ENCODE measurements around the gene ZNF189. TPM values are rescaled to one million over a fixed set of nuclear protein-coding genes. Genes with fewer than 3 reads are reported as not detected.

ZNF189 gene
- total RNA-seq, 1 donor from 2014 or later = 10.6 TPM

GRCh38 chr9:101415578-101415977 lies 16.9 kb downstream of the ZNF189 start:
- intact Hi-C loops (cut with micrococcal nuclease) = no loop called here
- no peaks in the 10 kb centered on the region for H3K27me3 Mint-ChIP-seq (ENCODE audit: low read depth)
- no peak overlapping the region for H3K4me3 Mint-ChIP-seq (ENCODE audit: low read depth)
- no peak overlapping the region for H3K27ac Mint-ChIP-seq
- no peaks in the 10 kb centered on the region for H3K4me1 Mint-ChIP-seq (ENCODE audit: low read depth)
- H3K36me3 Mint-ChIP-seq (ENCODE audit: low read depth) = peaks cover 17% of the 10 kb centered on the region
- no peak for DNase-seq (ENCODE audit: low spot score)
- H3K9me3 Mint-ChIP-seq = peaks cover 63% of the 10 kb centered on the region

GRCh38 chr9:101417389-101417788 lies 18.7 kb downstream of the ZNF189 start:
- H3K9me3 Mint-ChIP-seq = peaks cover 54% of the 10 kb centered on the region
- no peak overlapping the region for H3K27ac Mint-ChIP-seq
- peaks cover 15% of the 10 kb centered on the region for H3K36me3 Mint-ChIP-seq (ENCODE audit: low read depth)
- intact Hi-C loops (cut with micrococcal nuclease) = no loop called here
- no peak overlapping the region for H3K4me3 Mint-ChIP-seq (ENCODE audit: low read depth)
- no peak for DNase-seq (ENCODE audit: low spot score)
- H3K27me3 Mint-ChIP-seq (ENCODE audit: low read depth) = no peaks in the 10 kb centered on the region
- no peaks in the 10 kb centered on the region for H3K4me1 Mint-ChIP-seq (ENCODE audit: low read depth)

- no peak overlapping the region for H3K27ac Mint-ChIP-seq
- no peaks in the 10 kb centered on the region for H3K27me3 Mint-ChIP-seq (ENCODE audit: low read depth)
- H3K4me3 Mint-ChIP-seq (ENCODE audit: low read depth) = no peak overlapping the region
- no peaks in the 10 kb centered on the region for H3K4me1 Mint-ChIP-seq (ENCODE audit: low read depth)
- H3K36me3 Mint-ChIP-seq (ENCODE audit: low read depth) = peaks cover 9% of the 10 kb centered on the region
- intact Hi-C loops (cut with micrococcal nuclease) = no loop called here
- peaks cover 48% of the 10 kb centered on the region for H3K9me3 Mint-ChIP-seq
- no peak for DNase-seq (ENCODE audit: low spot score)
Measured at GRCh38 chr9:101417977-101418376, 19.3 kb downstream of the ZNF189 start.

GRCh38 chr9:101418518-101419430 lies 20.1 kb downstream of the ZNF189 start:
- Mint-ChIP-seq H3K9me3 (peaks cover 44% of the 10 kb centered on the region), H3K36me3 (ENCODE audit: low read depth) (peaks cover 3% of the 10 kb centered on the region), H3K27ac (no peak overlapping the region), H3K4me1 (ENCODE audit: low read depth) (no peaks in the 10 kb centered on the region), H3K27me3 (ENCODE audit: low read depth) (no peaks in the 10 kb centered on the region), H3K4me3 (ENCODE audit: low read depth) (no peak overlapping the region)
- intact Hi-C loops (cut with micrococcal nuclease) = no loop called here
- DNase-seq (ENCODE audit: low spot score) = no peak

GRCh38 chr9:101419863-101420262 lies 21.2 kb downstream of the ZNF189 start:
- Mint-ChIP-seq H3K4me1 (ENCODE audit: low read depth) (no peaks in the 10 kb centered on the region), H3K36me3 (ENCODE audit: low read depth) (no peaks in the 10 kb centered on the region), H3K9me3 (peaks cover 40% of the 10 kb centered on the region), H3K27ac (no peak overlapping the region), H3K4me3 (ENCODE audit: low read depth) (no peak overlapping the region), H3K27me3 (ENCODE audit: low read depth) (peaks cover 2% of the 10 kb centered on the region)
- intact Hi-C loops (cut with micrococcal nuclease) = no loop called here
- DNase-seq (ENCODE audit: low spot score) = no peak

GRCh38 chr9:101421653-101422065 lies 23.0 kb downstream of the ZNF189 start:
- H3K4me3 Mint-ChIP-seq (ENCODE audit: low read depth) = no peak overlapping the region
- no peaks in the 10 kb centered on the region for H3K4me1 Mint-ChIP-seq (ENCODE audit: low read depth)
- peaks cover 2% of the 10 kb centered on the region for H3K27me3 Mint-ChIP-seq (ENCODE audit: low read depth)
- intact Hi-C loops (cut with micrococcal nuclease) = no loop called here
- H3K27ac Mint-ChIP-seq = no peak overlapping the region
- no peaks in the 10 kb centered on the region for H3K36me3 Mint-ChIP-seq (ENCODE audit: low read depth)
- no peak for DNase-seq (ENCODE audit: low spot score)
- peaks cover 32% of the 10 kb centered on the region for H3K9me3 Mint-ChIP-seq

- Mint-ChIP-seq H3K36me3 (ENCODE audit: low read depth) (no peaks in the 10 kb centered on the region), H3K4me3 (ENCODE audit: low read depth) (no peak overlapping the region), H3K27me3 (ENCODE audit: low read depth) (peaks cover 2% of the 10 kb centered on the region), H3K27ac (no peak overlapping the region), H3K9me3 (peaks cover 8% of the 10 kb centered on the region), H3K4me1 (ENCODE audit: low read depth) (no peaks in the 10 kb centered on the region)
- intact Hi-C loops (cut with micrococcal nuclease) = no loop called here
- DNase-seq (ENCODE audit: low spot score) = no peak
Measured at GRCh38 chr9:101427358-101427757, 28.7 kb downstream of the ZNF189 start.

GRCh38 chr9:101427957-101428655 lies 29.5 kb downstream of the ZNF189 start:
- Mint-ChIP-seq H3K36me3 (ENCODE audit: low read depth) (no peaks in the 10 kb centered on the region), H3K4me3 (ENCODE audit: low read depth) (no peak overlapping the region), H3K27ac (no peak overlapping the region), H3K4me1 (ENCODE audit: low read depth) (no peaks in the 10 kb centered on the region), H3K9me3 (peaks cover 8% of the 10 kb centered on the region), H3K27me3 (ENCODE audit: low read depth) (peaks cover 2% of the 10 kb centered on the region)
- DNase-seq (ENCODE audit: low spot score) = no peak
- intact Hi-C loops (cut with micrococcal nuclease) = no loop called here

- Mint-ChIP-seq H3K4me1 (ENCODE audit: low read depth) (no peaks in the 10 kb centered on the region), H3K27ac (no peak overlapping the region), H3K36me3 (ENCODE audit: low read depth) (no peaks in the 10 kb centered on the region), H3K9me3 (peaks cover 4% of the 10 kb centered on the region), H3K27me3 (ENCODE audit: low read depth) (peaks cover 2% of the 10 kb centered on the region), H3K4me3 (ENCODE audit: low read depth) (no peak overlapping the region)
- intact Hi-C loops (cut with micrococcal nuclease) = no loop called here
- no peak for DNase-seq (ENCODE audit: low spot score)
Measured at GRCh38 chr9:101428909-101429308, 30.3 kb downstream of the ZNF189 start.

GRCh38 chr9:101429736-101430135 lies 31.1 kb downstream of the ZNF189 start:
- no peaks in the 10 kb centered on the region for H3K4me1 Mint-ChIP-seq (ENCODE audit: low read depth)
- no peaks in the 10 kb centered on the region for H3K9me3 Mint-ChIP-seq
- no peak for DNase-seq (ENCODE audit: low spot score)
- intact Hi-C loops (cut with micrococcal nuclease) = no loop called here
- no peak overlapping the region for H3K4me3 Mint-ChIP-seq (ENCODE audit: low read depth)
- no peaks in the 10 kb centered on the region for H3K36me3 Mint-ChIP-seq (ENCODE audit: low read depth)
- no peak overlapping the region for H3K27ac Mint-ChIP-seq
- no peaks in the 10 kb centered on the region for H3K27me3 Mint-ChIP-seq (ENCODE audit: low read depth)

- H3K27me3 Mint-ChIP-seq (ENCODE audit: low read depth) = peaks cover 7% of the 10 kb centered on the region
- H3K4me3 Mint-ChIP-seq (ENCODE audit: low read depth) = no peak overlapping the region
- H3K27ac Mint-ChIP-seq = no peak overlapping the region
- H3K36me3 Mint-ChIP-seq (ENCODE audit: low read depth) = no peaks in the 10 kb centered on the region
- H3K4me1 Mint-ChIP-seq (ENCODE audit: low read depth) = no peaks in the 10 kb centered on the region
- no peak for DNase-seq (ENCODE audit: low spot score)
- no peaks in the 10 kb centered on the region for H3K9me3 Mint-ChIP-seq
- intact Hi-C loops (cut with micrococcal nuclease) = no loop called here
Measured at GRCh38 chr9:101432171-101432570, 33.5 kb downstream of the ZNF189 start.

- Mint-ChIP-seq H3K4me1 (ENCODE audit: low read depth) (no peaks in the 10 kb centered on the region), H3K36me3 (ENCODE audit: low read depth) (no peaks in the 10 kb centered on the region), H3K27me3 (ENCODE audit: low read depth) (peaks cover 7% of the 10 kb centered on the region), H3K9me3 (no peaks in the 10 kb centered on the region), H3K27ac (no peak overlapping the region), H3K4me3 (ENCODE audit: low read depth) (no peak overlapping the region)
- intact Hi-C loops (cut with micrococcal nuclease) = no loop called here
- no peak for DNase-seq (ENCODE audit: low spot score)
Measured at GRCh38 chr9:101432740-101433139, 34.1 kb downstream of the ZNF189 start.

- H3K36me3 Mint-ChIP-seq (ENCODE audit: low read depth) = no peaks in the 10 kb centered on the region
- H3K4me3 Mint-ChIP-seq (ENCODE audit: low read depth) = no peak overlapping the region
- H3K4me1 Mint-ChIP-seq (ENCODE audit: low read depth) = no peaks in the 10 kb centered on the region
- intact Hi-C loops (cut with micrococcal nuclease) = no loop called here
- H3K27me3 Mint-ChIP-seq (ENCODE audit: low read depth) = peaks cover 7% of the 10 kb centered on the region
- H3K9me3 Mint-ChIP-seq = no peaks in the 10 kb centered on the region
- no peak overlapping the region for H3K27ac Mint-ChIP-seq
- no peak for DNase-seq (ENCODE audit: low spot score)
Measured at GRCh38 chr9:101433229-101433628, 34.6 kb downstream of the ZNF189 start.
